HL-60 (cell line): ENCODE measurements around the gene MRPL23.

Experiments
- DNase-seq, 2 experiments: peaks; one replicate each; pipeline ENCODE4 v3.0.0-alpha.2; 2010 to 2020; ENCODE audit warnings: low read depth in 1 of 2, low spot score in 1 of 2
- H3K27ac ChIP-seq: fragments of 250-450 bp; sonication (Bioruptor Pico); replicated peaks from 2 replicates; pipeline ENCODE4 v1.5.1; 2020; ENCODE audit warnings: mild to moderate bottlenecking, moderate library complexity
- H3K27me3 ChIP-seq: fragments of 250-450 bp; sonication (Bioruptor Pico); 2 replicates; pipeline ENCODE4 v1.5.1; 2021; ENCODE audit warnings: mild to moderate bottlenecking, moderate library complexity; ENCODE audit not compliant: insufficient read depth, poor library complexity, severe bottlenecking
- H3K4me3 ChIP-seq: replicated peaks from 2 replicates; pipeline ENCODE4 v1.5.1; 2011; ENCODE audit warnings: mild to moderate bottlenecking, control low read depth, low read length; ENCODE audit not compliant: insufficient read depth
- CTCF ChIP-seq: IDR thresholded peaks from one replicate; pipeline ENCODE4 v1.5.1; 2011; ENCODE audit warnings: low read length, control low read depth, inconsistent platforms; ENCODE audit not compliant: insufficient read depth
- GABPA ChIP-seq: IDR thresholded peaks from 2 replicates; pipeline ENCODE4 v1.6.1; 2012; ENCODE audit warnings: low read depth
- POLR2AphosphoS5 ChIP-seq: IDR thresholded peaks from 2 replicates; pipeline ENCODE4 v1.6.1; 2012; ENCODE audit warnings: low read depth
- REST ChIP-seq: IDR thresholded peaks from 2 replicates; pipeline ENCODE4 v1.6.1; 2012; ENCODE audit warnings: low read depth; ENCODE audit not compliant: insufficient replicate concordance
- SPI1 ChIP-seq: IDR thresholded peaks from 2 replicates; pipeline ENCODE4 v1.6.1; 2012; ENCODE audit warnings: low read depth, mild to moderate bottlenecking, borderline replicate concordance

MRPL23 gene

GRCh38 chr11:1953489-1954266, 6.5 kb downstream of the MRPL23 start:
- Histone ChIP-seq H3K27ac (no peak overlapping the region), H3K4me3 (no peak overlapping the region), H3K27me3 (no peaks in the 10 kb centered on the region)
- DNase-seq = no peak
- TF ChIP-seq SPI1 (no peak), REST (no peak), POLR2AphosphoS5 (no peak), CTCF (no peak), GABPA (no peak)

- no peak overlapping the region for H3K27ac ChIP-seq
- H3K4me3 ChIP-seq = no peak overlapping the region
- no peak for TF ChIP-seq GABPA
- no peak for TF ChIP-seq POLR2AphosphoS5
- TF ChIP-seq CTCF = no peak
- TF ChIP-seq SPI1 = no peak
- TF ChIP-seq REST = no peak
- no peaks in the 10 kb centered on the region for H3K27me3 ChIP-seq
- no peak for DNase-seq
Observed at GRCh38 chr11:1958367-1958766, 11.2 kb downstream of the MRPL23 start.

GRCh38 chr11:1959786-1960185, 12.7 kb downstream of the MRPL23 start:
- DNase-seq = no peak
- Histone ChIP-seq H3K27me3 (no peaks in the 10 kb centered on the region), H3K27ac (no peak overlapping the region), H3K4me3 (no peak overlapping the region)
- TF ChIP-seq SPI1 (no peak), POLR2AphosphoS5 (no peak), CTCF (no peak), GABPA (no peak), REST (no peak)
